Jurkat, Clone E6-1 (cell line): ENCODE results near the gene SLAMF1. TPM values are rescaled to one million over a fixed set of nuclear protein-coding genes. Genes with fewer than 3 reads are reported as not detected.
"Not testable (repeated sequence)": the region's sequence is repeated elsewhere in the genome, so short reads cannot be mapped to it uniquely, and the experiment has no call there.

ENCODE experiments used
- DNase-seq: peaks from one replicate; pipeline ENCODE4 v3.0.0-alpha.2; 2011; ENCODE audit warnings: low read depth, low spot score
- H3K4me3 ChIP-seq: 2 replicates; pipeline ENCODE4 v1.5.1; 2011; ENCODE audit warnings: mild to moderate bottlenecking, low read length, control low read depth, moderate library complexity
- polyA plus RNA-seq: library from polyadenylated mRNA; unstranded; fragments of >200 nt; gene quantifications from one replicate; pipeline ENCODE4 v1.2.1, GENCODE V29; 2012; ENCODE audit warnings: missing spikeins; ENCODE audit not compliant: insufficient read length, insufficient read depth

The SLAMF1 gene
- polyA plus RNA-seq: not detected

- no peak within 1 kb of the TSS for H3K4me3 ChIP-seq
- DNase-seq: no peak
These were observed at the start of gene SLAMF1 for GRCh38 chr1:160646711-160647328. Gene SLAMF1 (minus strand): TSS chr1:160647044. CDS start chr1:160646945, 99 bp downstream.

- H3K4me3 ChIP-seq, DNase-seq: not testable (repeated sequence)
These were observed 45.5 kb upstream of the SLAMF1 start for GRCh38 chr1:160692390-160692789.

- H3K4me3 ChIP-seq: no peak overlapping the region
- no peak for DNase-seq
These were observed 38.4 kb upstream of the SLAMF1 start for GRCh38 chr1:160685266-160685665.

- no peak overlapping the region for H3K4me3 ChIP-seq
- peak; percentile 45 for DNase-seq
These were observed 36.4 kb upstream of the SLAMF1 start for GRCh38 chr1:160682983-160683865.

- H3K4me3 ChIP-seq: no peak overlapping the region
- DNase-seq: no peak
These were observed 35.0 kb upstream of the SLAMF1 start for GRCh38 chr1:160681891-160682140.

- no peak overlapping the region for H3K4me3 ChIP-seq
- peak; percentile 75 for DNase-seq
These were observed 34.4 kb upstream of the SLAMF1 start for GRCh38 chr1:160681066-160681890.

GRCh38 chr1:160680399-160680798 is 33.6 kb upstream of the SLAMF1 start:
- no peak for DNase-seq
- H3K4me3 ChIP-seq: no peak overlapping the region

GRCh38 chr1:160679893-160680292 is 33.0 kb upstream of the SLAMF1 start:
- H3K4me3 ChIP-seq: no peak overlapping the region
- no peak for DNase-seq

GRCh38 chr1:160676869-160677597 is 30.2 kb upstream of the SLAMF1 start:
- DNase-seq: no peak
- H3K4me3 ChIP-seq: no peak overlapping the region

- H3K4me3 ChIP-seq: no peak overlapping the region
- peak; percentile 81 for DNase-seq
These were observed 29.0 kb upstream of the SLAMF1 start for GRCh38 chr1:160675641-160676410.

- DNase-seq: peak; percentile 85
- H3K4me3 ChIP-seq: no peak overlapping the region
These were observed 27.6 kb upstream of the SLAMF1 start for GRCh38 chr1:160674415-160674814.

- DNase-seq: no peak
- H3K4me3 ChIP-seq: peak overlapping the region; percentile 18
These were observed 26.2 kb upstream of the SLAMF1 start for GRCh38 chr1:160672789-160673695.

- H3K4me3 ChIP-seq: no peak overlapping the region
- no peak for DNase-seq
These were observed 25.0 kb upstream of the SLAMF1 start for GRCh38 chr1:160671603-160672517.

GRCh38 chr1:160670701-160671100 is 23.9 kb upstream of the SLAMF1 start:
- no peak overlapping the region for H3K4me3 ChIP-seq
- DNase-seq: no peak

- DNase-seq: no peak
- no peak overlapping the region for H3K4me3 ChIP-seq
These were observed 23.0 kb upstream of the SLAMF1 start for GRCh38 chr1:160669802-160670201.

- H3K4me3 ChIP-seq: no peak overlapping the region
- DNase-seq: no peak
These were observed 22.4 kb upstream of the SLAMF1 start for GRCh38 chr1:160669276-160669675.

- no peak for DNase-seq
- no peak overlapping the region for H3K4me3 ChIP-seq
These were observed 21.1 kb upstream of the SLAMF1 start for GRCh38 chr1:160667896-160668295.
